Measurements from ENCODE around the gene STRN3. TPM values are rescaled to one million over a fixed set of nuclear protein-coding genes. Genes with fewer than 3 reads are reported as not detected.
A peak's percentile ranks its signal among the peaks of the same experiment; 100 is the strongest.

The STRN3 gene
- total RNA-seq, 1 donor from 2014 or later, result 42.7 TPM

DNA sequence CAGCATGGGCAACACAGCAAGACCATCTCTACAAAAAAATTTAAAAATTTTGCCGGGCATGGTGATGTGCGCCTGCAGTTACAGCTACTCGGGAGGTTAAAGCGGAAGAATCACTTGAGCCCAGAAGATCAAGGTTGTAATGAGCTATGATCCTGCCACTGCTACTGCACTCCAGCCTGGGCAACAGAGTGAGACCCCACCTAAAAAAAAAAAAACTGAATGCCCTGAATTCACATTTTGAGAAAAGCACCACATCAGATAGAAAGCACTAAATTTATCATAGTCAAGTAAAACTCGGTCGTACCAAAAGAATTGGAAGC, 24.9 kb downstream of the STRN3 start:
- Mint-ChIP-seq H3K27me3 (ENCODE audit: unreplicated experiment) (peaks cover 2% of the 10 kb centered on the region), H3K9me3 (ENCODE audit: unreplicated experiment) (no peaks in the 10 kb centered on the region), H3K36me3 (ENCODE audit: low read depth, unreplicated experiment) (peaks cover 20% of the 10 kb centered on the region), H3K4me3 (ENCODE audit: unreplicated experiment) (no peak overlapping the region), H3K27ac (ENCODE audit: unreplicated experiment) (peak overlapping the region; percentile 74), H3K4me1 (ENCODE audit: unreplicated experiment) (peaks cover 12% of the 10 kb centered on the region)
- DNase-seq (ENCODE audit: low spot score), result no peak
- no peak for TF ChIP-seq CTCF (IDR thresholded peaks at IDR 0.05; ENCODE audit: unreplicated experiment)

- H3K4me1 Mint-ChIP-seq (ENCODE audit: unreplicated experiment), result peaks cover 12% of the 10 kb centered on the region
- TF ChIP-seq CTCF (IDR thresholded peaks at IDR 0.05; ENCODE audit: unreplicated experiment), result no peak
- H3K36me3 Mint-ChIP-seq (ENCODE audit: low read depth, unreplicated experiment), result peaks cover 20% of the 10 kb centered on the region
- no peaks in the 10 kb centered on the region for H3K9me3 Mint-ChIP-seq (ENCODE audit: unreplicated experiment)
- no peak overlapping the region for H3K4me3 Mint-ChIP-seq (ENCODE audit: unreplicated experiment)
- DNase-seq (ENCODE audit: low spot score), result no peak
- H3K27me3 Mint-ChIP-seq (ENCODE audit: unreplicated experiment), result peaks cover 2% of the 10 kb centered on the region
- H3K27ac Mint-ChIP-seq (ENCODE audit: unreplicated experiment), result peak overlapping the region; percentile 62
Observed at GRCh38 chr14:31000629-31001338, 25.4 kb downstream of the STRN3 start.

DNA sequence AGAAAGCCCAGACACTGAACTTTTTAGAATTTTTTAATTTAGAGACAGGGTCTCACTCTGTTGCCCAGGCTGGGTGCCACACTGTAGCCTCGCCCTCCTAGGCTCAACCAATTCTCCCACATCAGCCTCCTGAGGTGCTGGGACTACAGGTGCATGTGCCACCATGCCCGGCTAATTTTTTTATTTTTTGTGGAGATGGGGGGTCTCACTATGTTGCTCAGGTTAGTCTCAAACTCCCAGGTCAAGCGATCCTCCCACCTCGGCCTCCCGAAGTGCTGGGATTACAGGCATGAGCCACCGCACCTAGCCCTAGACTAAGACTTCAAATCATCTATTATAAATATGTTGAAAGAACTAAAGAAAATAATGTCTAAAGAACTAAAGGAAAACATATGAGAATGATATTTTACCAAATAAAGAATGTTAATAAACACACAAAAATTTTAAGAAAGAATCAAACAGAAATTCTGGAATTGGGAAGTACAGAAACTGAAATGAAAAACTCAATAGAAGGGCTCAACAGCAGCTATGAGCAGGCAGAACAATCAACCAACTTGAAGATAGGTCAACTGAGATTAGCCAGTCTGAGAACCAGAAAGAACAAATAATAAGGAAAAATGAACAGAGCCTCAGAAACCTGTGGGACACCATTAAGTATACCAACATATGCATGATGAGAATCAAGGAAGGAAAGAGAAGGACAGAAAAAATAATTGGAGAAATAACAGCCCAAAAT, 27.0 kb downstream of the STRN3 start:
- peaks cover 12% of the 10 kb centered on the region for H3K4me1 Mint-ChIP-seq (ENCODE audit: unreplicated experiment)
- H3K27me3 Mint-ChIP-seq (ENCODE audit: unreplicated experiment), result peaks cover 2% of the 10 kb centered on the region
- no peaks in the 10 kb centered on the region for H3K9me3 Mint-ChIP-seq (ENCODE audit: unreplicated experiment)
- H3K4me3 Mint-ChIP-seq (ENCODE audit: unreplicated experiment), result no peak overlapping the region
- H3K36me3 Mint-ChIP-seq (ENCODE audit: low read depth, unreplicated experiment), result peaks cover 17% of the 10 kb centered on the region
- TF ChIP-seq CTCF (IDR thresholded peaks at IDR 0.05; ENCODE audit: unreplicated experiment), result no peak
- H3K27ac Mint-ChIP-seq (ENCODE audit: unreplicated experiment), result no peak overlapping the region
- no peak for DNase-seq (ENCODE audit: low spot score)

DNA sequence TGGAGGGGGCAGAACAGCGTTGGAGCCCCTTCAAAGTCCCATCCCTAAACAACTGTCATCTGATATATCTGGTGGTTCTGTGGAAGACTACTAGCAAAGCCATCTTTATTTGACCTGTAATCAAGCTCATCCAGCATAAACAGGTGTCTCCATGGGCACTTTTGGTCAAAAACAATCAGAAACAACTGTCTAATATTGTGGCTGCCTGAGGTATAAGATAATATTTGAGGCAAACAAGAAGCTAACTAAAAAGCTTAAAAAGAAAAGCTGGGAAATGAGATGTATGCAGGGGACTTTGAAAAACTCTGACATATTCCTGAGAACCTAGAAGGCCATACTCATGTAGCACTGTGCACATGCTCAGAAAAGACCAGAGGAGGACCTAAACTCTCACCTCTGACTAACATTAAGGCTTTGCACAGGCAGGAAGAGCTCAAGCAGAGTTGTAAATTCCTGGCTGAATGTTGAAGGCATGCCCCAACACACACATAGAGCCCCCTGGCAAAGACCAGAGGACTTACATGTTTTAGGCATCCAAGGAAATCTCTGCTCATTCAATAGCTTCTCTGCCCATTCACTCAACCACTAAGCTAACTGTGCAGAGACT, 28.0 kb downstream of the STRN3 start:
- DNase-seq (ENCODE audit: low spot score), result no peak
- H3K4me1 Mint-ChIP-seq (ENCODE audit: unreplicated experiment), result peaks cover 12% of the 10 kb centered on the region
- no peak for TF ChIP-seq CTCF (IDR thresholded peaks at IDR 0.05; ENCODE audit: unreplicated experiment)
- peaks cover 17% of the 10 kb centered on the region for H3K36me3 Mint-ChIP-seq (ENCODE audit: low read depth, unreplicated experiment)
- H3K9me3 Mint-ChIP-seq (ENCODE audit: unreplicated experiment), result no peaks in the 10 kb centered on the region
- no peak overlapping the region for H3K4me3 Mint-ChIP-seq (ENCODE audit: unreplicated experiment)
- H3K27ac Mint-ChIP-seq (ENCODE audit: unreplicated experiment), result no peak overlapping the region
- H3K27me3 Mint-ChIP-seq (ENCODE audit: unreplicated experiment), result peaks cover 2% of the 10 kb centered on the region
